Measurements from ENCODE around the gene CLCA4.

Gene CLCA4, protein sequence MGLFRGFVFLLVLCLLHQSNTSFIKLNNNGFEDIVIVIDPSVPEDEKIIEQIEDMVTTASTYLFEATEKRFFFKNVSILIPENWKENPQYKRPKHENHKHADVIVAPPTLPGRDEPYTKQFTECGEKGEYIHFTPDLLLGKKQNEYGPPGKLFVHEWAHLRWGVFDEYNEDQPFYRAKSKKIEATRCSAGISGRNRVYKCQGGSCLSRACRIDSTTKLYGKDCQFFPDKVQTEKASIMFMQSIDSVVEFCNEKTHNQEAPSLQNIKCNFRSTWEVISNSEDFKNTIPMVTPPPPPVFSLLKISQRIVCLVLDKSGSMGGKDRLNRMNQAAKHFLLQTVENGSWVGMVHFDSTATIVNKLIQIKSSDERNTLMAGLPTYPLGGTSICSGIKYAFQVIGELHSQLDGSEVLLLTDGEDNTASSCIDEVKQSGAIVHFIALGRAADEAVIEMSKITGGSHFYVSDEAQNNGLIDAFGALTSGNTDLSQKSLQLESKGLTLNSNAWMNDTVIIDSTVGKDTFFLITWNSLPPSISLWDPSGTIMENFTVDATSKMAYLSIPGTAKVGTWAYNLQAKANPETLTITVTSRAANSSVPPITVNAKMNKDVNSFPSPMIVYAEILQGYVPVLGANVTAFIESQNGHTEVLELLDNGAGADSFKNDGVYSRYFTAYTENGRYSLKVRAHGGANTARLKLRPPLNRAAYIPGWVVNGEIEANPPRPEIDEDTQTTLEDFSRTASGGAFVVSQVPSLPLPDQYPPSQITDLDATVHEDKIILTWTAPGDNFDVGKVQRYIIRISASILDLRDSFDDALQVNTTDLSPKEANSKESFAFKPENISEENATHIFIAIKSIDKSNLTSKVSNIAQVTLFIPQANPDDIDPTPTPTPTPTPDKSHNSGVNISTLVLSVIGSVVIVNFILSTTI

DNA sequence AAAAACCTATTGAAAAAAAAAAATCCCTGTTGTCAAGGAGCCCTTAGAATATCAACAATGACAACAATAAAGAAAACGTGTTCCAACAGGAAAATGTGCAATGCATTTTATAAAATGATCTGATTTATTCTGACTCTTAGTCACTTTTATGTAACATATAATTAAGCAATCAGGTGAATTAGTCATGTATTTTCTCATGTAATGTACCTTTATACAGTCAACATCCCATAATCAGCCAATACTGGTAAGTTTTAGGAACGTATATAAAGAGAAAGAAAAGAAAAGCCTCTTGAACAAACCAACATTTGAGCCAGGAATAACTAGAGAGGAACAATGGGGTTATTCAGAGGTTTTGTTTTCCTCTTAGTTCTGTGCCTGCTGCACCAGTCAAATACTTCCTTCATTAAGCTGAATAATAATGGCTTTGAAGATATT is at the start of gene CLCA4:
CLCA4 (plus strand) TSS at position 292 of the 435 bp plus-strand sequence; CDS start at position 334, 42 bp downstream.
- no peak for DNase-seq

GRCh38 chr1:86498281-86498680 is 48.6 kb upstream of the CLCA4 start:
- peak in 1 of 2 donors; percentile 6 for DNase-seq

DNA sequence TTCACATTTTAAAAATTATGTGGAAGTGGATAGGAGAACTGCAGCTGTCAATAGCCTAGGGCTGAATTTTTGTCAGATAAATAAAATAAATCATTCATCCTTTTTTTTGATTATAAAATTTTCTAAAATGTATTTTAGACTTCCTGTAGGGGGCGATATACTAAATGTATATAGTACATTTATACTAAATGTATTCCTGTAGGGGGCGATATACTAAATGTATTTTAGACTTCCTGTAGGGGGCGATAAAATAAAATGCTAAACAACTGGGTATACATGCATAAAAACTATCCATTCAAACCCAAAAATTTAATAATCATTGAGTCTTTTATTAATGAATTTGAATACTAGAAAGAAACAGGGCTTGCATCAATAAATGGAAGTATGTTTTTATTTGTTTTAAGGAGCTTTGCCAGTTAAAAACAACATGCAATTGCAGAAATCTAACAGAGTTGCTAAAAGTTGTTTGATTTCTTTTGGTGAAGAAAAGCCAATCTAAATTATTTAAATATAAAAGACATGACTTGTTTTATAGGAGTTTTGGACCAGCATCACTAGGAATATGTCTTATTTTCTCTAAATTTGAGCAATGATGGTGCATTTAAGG is 46.8 kb upstream of the CLCA4 start:
- peak in 1 of 2 donors; percentile 41 for DNase-seq

- no peak for DNase-seq
These were observed 46.2 kb upstream of the CLCA4 start for GRCh38 chr1:86500714-86501113.

DNA sequence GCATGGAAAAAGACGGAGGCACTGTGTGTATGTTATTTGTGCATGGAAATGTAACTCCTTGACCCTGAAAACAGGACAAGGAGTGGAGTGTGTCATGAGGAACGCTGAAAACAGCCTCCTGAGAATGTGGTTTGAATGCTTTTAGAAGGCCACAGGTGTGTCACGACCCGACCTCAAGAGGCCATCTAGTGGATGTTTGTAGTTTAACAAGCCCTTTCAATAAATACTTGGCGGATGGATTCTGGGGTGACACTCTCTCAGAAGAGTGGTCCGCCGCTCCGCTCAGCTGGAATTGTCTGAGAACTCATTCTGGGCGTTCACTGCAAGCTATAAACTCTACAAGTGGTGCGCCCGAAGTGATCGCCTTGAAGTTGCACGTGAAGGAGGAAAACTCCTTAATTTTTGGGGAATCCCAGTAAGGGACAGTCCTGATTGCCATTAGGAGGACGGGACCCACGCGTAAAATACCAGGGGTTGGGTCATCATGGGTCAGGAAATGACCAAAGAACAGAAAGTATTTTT is 44.7 kb upstream of the CLCA4 start:
- peak in 1 of 2 donors; percentile 4 for DNase-seq

GRCh38 chr1:86502721-86503405 is 44.0 kb upstream of the CLCA4 start:
- DNase-seq: no peak

GRCh38 chr1:86503406-86504136 is 43.3 kb upstream of the CLCA4 start:
- DNase-seq: peak in 1 of 2 donors; percentile 31

- no peak for DNase-seq
These were observed 42.8 kb upstream of the CLCA4 start for GRCh38 chr1:86504137-86504479.

DNA sequence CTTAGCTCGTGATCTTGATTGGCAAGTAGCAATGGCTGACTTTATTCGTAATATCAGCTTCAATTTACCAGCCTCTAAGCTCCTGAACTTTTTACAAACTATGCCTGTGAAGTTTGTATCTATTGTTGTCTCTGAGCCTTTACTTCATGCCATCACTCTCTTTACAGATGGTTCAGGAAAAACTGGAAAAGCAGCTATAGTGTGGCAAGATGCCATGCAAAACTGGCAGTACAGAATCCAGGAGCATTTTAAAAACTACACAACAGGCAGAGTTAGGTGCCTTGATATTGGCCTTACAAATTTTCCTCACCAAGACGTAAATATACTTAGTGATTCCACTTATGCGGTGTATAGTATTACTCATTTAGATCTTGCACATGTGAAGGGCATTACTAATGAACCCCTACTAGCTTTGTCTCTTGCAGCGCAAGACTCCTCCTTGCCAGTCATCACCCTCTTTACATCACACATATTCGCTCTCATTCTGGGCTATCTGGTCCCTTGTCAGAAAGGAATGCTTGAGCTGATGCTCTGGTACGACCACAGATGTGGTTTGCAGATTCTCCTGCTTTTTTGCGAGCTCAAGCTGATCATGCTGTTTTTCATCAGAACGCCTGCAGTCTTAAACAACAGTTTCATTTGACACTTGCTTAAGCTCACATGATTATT is 41.8 kb upstream of the CLCA4 start:
- no peak for DNase-seq

DNA sequence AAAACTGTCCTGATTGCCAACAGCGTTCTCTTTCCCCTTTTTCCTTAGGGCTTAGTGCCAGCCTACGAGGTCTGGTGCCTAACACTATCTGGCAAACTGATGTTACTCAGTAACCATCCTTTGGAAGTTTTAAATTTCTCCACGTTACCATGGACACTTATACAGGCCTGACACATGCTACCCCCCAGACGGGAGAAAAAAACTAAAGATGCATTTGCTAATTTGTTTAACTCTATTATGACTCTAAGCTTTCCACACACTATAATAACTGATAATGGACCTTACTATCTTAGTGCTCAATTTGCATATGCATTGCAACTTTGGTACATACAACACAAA is 41.3 kb upstream of the CLCA4 start:
- no peak for DNase-seq

DNA sequence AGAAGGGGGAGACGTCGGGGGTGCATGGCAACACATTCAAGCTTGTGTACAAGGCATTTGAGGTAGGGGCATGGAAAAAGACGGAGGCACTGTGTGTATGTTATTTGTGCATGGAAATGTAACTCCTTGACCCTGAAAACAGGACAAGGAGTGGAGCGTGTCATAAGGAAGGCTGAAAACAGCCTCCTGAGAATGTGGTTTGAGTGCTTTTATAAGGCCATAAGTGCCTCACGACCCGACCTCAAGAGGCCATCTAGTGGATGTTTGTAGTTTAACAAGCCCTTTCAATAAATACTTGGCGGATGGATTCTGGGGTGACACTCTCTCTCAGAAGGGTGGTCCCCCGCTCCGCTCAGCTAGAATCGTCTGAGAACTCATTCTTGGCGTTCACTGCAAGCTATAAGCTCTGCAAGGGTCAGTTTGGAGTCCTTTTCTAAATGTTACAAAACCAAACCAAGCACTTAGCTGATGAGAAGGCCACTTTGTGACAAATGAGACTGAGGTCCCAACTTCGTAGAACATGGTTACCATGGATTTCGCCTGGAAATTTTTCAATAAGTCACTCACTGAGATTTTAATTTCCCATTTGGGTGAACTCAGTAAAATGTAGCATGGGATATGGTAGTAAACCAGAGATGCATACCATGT is 38.8 kb upstream of the CLCA4 start:
- DNase-seq: no peak

DNA sequence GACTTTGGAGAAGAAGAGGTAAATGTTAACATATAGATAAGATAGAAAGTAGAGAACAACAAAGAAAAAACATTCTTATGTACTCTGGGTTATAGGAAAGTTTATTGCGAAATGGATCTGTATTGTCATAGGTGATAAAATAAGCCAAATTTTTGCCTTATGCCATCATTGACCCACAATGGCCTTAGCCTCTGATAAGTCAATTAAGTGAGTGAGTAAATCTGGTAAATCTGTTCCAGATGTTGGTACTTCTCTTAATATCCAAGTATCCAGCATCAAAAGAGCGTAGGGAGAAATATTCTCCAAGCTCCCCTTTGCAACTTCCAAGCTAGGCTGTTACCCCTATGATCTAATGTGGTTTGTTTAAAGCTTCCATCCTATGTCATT is 38.3 kb upstream of the CLCA4 start:
- DNase-seq: no peak

DNA sequence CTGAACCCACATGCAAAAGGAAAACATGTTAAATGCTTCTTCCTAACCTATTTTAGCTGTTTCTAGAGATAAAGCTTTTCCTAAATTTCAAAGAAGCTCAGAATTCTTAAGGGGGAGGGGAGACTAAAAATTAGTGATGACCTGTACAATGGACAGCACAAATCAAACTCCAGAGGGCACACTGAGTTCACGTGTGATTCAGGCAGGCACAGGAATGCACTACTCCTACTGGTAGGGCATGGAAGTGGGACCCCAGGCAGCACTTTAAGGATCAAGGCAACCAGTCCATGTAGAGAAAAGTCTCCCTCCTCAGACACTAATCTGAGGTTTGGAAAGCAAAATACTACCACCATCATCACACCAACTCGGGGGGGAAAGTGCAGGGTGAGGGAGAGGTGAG is 31.3 kb upstream of the CLCA4 start:
- no peak for DNase-seq

DNA sequence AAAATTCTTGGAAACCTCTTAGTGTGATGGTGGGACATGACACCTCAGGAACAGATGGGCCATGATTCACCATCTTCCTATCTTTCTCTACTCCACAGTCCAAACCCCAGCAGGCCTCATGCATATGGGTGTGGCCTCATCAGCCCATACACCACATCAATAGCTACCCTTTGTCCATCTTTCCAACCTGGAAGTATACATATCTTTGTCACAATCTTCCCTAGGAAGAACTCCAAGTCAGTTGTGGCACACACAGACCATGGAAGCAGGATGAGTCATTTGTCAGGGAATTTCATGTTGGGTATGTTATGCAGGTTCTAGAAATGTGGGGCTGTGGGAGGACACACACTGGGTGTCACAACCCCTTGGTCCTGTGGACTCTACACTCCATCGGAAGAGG is 30.5 kb upstream of the CLCA4 start:
- DNase-seq: no peak

- DNase-seq: no peak
These were observed 29.5 kb upstream of the CLCA4 start for GRCh38 chr1:86517336-86517735.

GRCh38 chr1:86520789-86521521 is 25.9 kb upstream of the CLCA4 start:
- no peak for DNase-seq

- DNase-seq: no peak
These were observed 25.4 kb upstream of the CLCA4 start for GRCh38 chr1:86521522-86521891.

DNA sequence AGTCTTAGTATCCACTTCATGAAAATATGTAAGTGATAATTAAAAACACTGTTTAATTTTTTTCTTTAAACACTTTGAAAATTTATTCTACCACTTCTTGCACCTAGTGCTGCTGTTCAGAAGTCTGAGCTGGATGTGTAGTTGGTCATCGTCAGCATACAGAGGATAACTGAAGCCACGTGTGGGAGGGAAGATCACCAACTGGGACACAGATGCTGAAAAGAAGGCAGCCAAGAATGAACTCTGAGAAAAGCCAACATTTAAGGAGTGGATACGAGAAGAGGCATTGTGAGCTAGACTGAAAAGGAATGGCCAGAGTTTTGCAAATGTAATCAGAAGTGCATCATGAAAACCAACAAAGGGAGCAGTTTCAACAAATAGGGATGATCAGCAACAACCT is 24.6 kb upstream of the CLCA4 start:
- no peak for DNase-seq

DNA sequence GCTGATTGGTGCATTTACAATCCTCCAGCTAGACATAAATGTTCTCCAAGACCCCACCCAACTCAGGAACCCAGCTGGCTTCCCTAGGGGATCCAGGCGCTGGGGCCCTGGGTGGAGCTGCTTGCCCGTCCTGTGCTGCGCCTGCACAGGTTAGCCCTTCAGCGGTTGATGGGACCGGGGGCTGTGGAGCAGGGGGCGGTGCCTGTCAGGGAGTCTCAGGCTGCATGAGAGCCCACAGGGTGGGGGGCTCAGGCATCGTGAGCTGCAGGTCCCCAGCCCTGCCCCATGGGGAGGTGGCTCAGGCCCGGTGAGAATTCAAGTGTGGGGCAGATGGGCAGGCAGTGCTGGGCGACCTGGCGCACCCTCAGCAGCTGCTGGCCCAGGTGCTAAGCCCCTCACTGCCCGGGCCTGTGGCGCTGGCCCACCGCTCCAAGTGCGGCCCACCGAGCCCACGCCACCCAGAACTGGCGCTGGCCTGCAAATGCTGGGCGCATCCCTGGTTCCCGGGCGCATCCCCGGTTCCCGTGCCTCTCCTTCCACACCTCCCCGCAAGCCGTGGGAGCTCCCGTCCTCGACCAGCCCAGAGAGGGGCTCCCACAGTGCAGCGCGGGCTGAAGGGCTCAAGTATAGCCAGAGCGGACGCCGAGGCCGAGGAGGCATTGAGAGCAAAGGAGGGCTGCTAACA is 23.1 kb upstream of the CLCA4 start:
- DNase-seq: no peak

DNA sequence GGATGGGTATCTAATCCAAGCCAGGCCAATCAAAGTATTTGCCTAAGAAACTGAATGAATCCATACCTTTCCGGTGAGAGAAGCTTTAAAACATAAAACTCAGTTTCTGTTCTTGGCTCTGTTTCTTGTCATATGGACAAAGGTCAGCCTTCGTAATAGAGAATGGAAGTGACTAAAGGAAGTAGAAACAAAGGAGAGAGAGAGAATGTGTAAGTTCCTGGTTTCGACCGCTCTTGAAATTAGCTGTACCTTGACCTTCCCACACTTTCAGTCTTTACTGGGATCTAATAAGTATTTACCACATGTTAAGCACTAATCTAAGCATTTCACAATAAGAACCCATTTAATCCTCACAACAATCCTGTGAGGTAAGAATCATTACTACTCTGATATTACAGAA is 19.6 kb upstream of the CLCA4 start:
- no peak for DNase-seq
